ENCODE data around the gene MPG. TPM values are rescaled to one million over a fixed set of nuclear protein-coding genes. Genes with fewer than 3 reads are reported as not detected.
A peak's percentile ranks its signal among the peaks of the same experiment; 100 is the strongest.

The MPG gene
- polyA plus RNA-seq, 3 donors = 32.5 to 86.9 (median 70.6) TPM

- Mint-ChIP-seq H3K4me1 (peaks cover 49% of the 10 kb centered on the region), H3K4me3 (peak overlapping the region; percentile 93 to 98), H3K36me3 (peaks cover 24 to 40% of the 10 kb centered on the region in 2 donors), H3K27ac (peak overlapping the region in 3 of 7 donors; percentile 78 to 85 (median 79)), H3K9me3 (peaks cover 0 to 2% (median 0%) of the 10 kb centered on the region in 7 donors), H3K27me3 (ENCODE audit: low read depth in 3 of 3) (peaks cover 12 to 18% (median 12%) of the 10 kb centered on the region in 3 donors)
- no peak for DNase-seq
- no peak for TF ChIP-seq CTCF (IDR thresholded peaks at IDR 0.05)
- no peak overlapping the region for H2AFZ ChIP-seq (ENCODE audit: insufficient read depth, low read depth, low read length, poor library complexity, severe bottlenecking)
- H4K20me1 ChIP-seq (ENCODE audit: insufficient read depth, low read length) = peaks cover 7% of the 10 kb centered on the region
- peaks cover 0 to 11% of the 10 kb centered on the region in 2 donors for H3K27me3 ChIP-seq (ENCODE audit: control insufficient read depth in 2 of 2, insufficient read depth in 2 of 2, low read length in 2 of 2)
- H3K9ac ChIP-seq (ENCODE audit: insufficient read depth, low read length, poor library complexity, severe bottlenecking) = peak overlapping the region; percentile 83
- peak overlapping the region; percentile 98 for H3K4me2 ChIP-seq (replicated peaks; ENCODE audit: extremely low read depth, low read length, poor library complexity, severe bottlenecking)
- H3K27ac ChIP-seq (ENCODE audit: low read depth in 1 of 2, low read length in 2 of 2) = no peak overlapping the region
- H3K36me3 ChIP-seq (replicated peaks in 1 of 2; ENCODE audit: control insufficient read depth in 1 of 2, insufficient read depth in 2 of 2, low read length in 2 of 2) = peaks cover 21 to 23% of the 10 kb centered on the region in 2 donors
- H3K4me1 ChIP-seq (ENCODE audit: control insufficient read depth in 1 of 2, insufficient read depth in 2 of 2, low read length in 2 of 2) = peaks cover 30 to 44% of the 10 kb centered on the region in 2 donors
- intact Hi-C loops (cut with micrococcal nuclease) = loop anchor here in 1 of 2 donors (2.0 kb wide), 1 partner anchor 25 kb away; no protein-coding TSS in a partner anchor
- no peaks in the 10 kb centered on the region for H3K9me3 ChIP-seq (replicated peaks in 1 of 2; ENCODE audit: control insufficient read depth in 1 of 2, insufficient read depth in 1 of 2, low read length in 2 of 2)
- peaks cover 8% of the 10 kb centered on the region for H3K79me2 ChIP-seq (ENCODE audit: insufficient read depth, low read length)
- 63% methylated on average over 32 of the region's 32 CpGs for WGBS (ENCODE audit: insufficient coverage)
- H3K4me3 ChIP-seq (replicated peaks in 1 of 3; ENCODE audit: low read depth in 2 of 3, low read length in 3 of 3) = peak overlapping the region in 1 of 3 experiments; percentile 87
Measured at GRCh38 chr16:79151-80054, 1.4 kb downstream of the MPG start.

- Histone ChIP-seq H3K36me3 (replicated peaks in 1 of 2; ENCODE audit: control insufficient read depth in 1 of 2, insufficient read depth in 2 of 2, low read length in 2 of 2) (peaks cover 43 to 58% of the 10 kb centered on the region in 2 donors), H3K27me3 (ENCODE audit: control insufficient read depth in 2 of 2, insufficient read depth in 2 of 2, low read length in 2 of 2) (no peaks in the 10 kb centered on the region), H3K79me2 (ENCODE audit: insufficient read depth, low read length) (peaks cover 8% of the 10 kb centered on the region), H3K9me3 (replicated peaks in 1 of 2; ENCODE audit: control insufficient read depth in 1 of 2, insufficient read depth in 1 of 2, low read length in 2 of 2) (no peaks in the 10 kb centered on the region), H3K4me1 (ENCODE audit: control insufficient read depth in 1 of 2, insufficient read depth in 2 of 2, low read length in 2 of 2) (peaks cover 20 to 32% of the 10 kb centered on the region in 2 donors), H3K27ac (ENCODE audit: low read depth in 1 of 2, low read length in 2 of 2) (no peak overlapping the region), H3K4me3 (replicated peaks in 1 of 3; ENCODE audit: low read depth in 2 of 3, low read length in 3 of 3) (no peak overlapping the region), H2AFZ (ENCODE audit: insufficient read depth, low read depth, low read length, poor library complexity, severe bottlenecking) (no peak overlapping the region), H3K4me2 (replicated peaks; ENCODE audit: extremely low read depth, low read length, poor library complexity, severe bottlenecking) (no peak overlapping the region), H4K20me1 (ENCODE audit: insufficient read depth, low read length) (peaks cover 29% of the 10 kb centered on the region), H3K9ac (ENCODE audit: insufficient read depth, low read length, poor library complexity, severe bottlenecking) (no peak overlapping the region)
- TF ChIP-seq CTCF (IDR thresholded peaks at IDR 0.05) = no peak
- DNase-seq = no peak
- 98% methylated on average over 20 of the region's 31 CpGs for WGBS (ENCODE audit: insufficient coverage)
- H3K4me1 Mint-ChIP-seq = peaks cover 40% of the 10 kb centered on the region
- no peak overlapping the region for H3K27ac Mint-ChIP-seq
- no peaks in the 10 kb centered on the region for H3K9me3 Mint-ChIP-seq
- H3K36me3 Mint-ChIP-seq = peaks cover 42 to 75% of the 10 kb centered on the region in 2 donors
- H3K27me3 Mint-ChIP-seq (ENCODE audit: low read depth in 3 of 3) = peaks cover 0 to 4% (median 4%) of the 10 kb centered on the region in 3 donors
- intact Hi-C loops (cut with micrococcal nuclease) = no loop called here
- no peak overlapping the region for H3K4me3 Mint-ChIP-seq
Measured at GRCh38 chr16:83060-83603, 5.1 kb downstream of the MPG start.
